Left forelimb (tissue), 1 donor: ENCODE measurements around the gene SETBP1.

ENCODE experiments used
- DNase-seq: peaks from one replicate; pipeline ENCODE4 v3.0.0-alpha.2; 2018; ENCODE audit warnings: low spot score

SETBP1 gene

GRCh38 chr18:44870631-44871502 lies 190.2 kb downstream of the SETBP1 start:
- DNase-seq: no peak

- no peak for DNase-seq
Observed at GRCh38 chr18:44871771-44872170, 191.1 kb downstream of the SETBP1 start.

- no peak for DNase-seq
Observed at GRCh38 chr18:44876024-44876423, 195.3 kb downstream of the SETBP1 start.

- no peak for DNase-seq
Observed at GRCh38 chr18:44876755-44877154, 196.1 kb downstream of the SETBP1 start.

GRCh38 chr18:44878335-44878734 lies 197.6 kb downstream of the SETBP1 start:
- no peak for DNase-seq

- no peak for DNase-seq
Observed at GRCh38 chr18:44880170-44880569, 199.5 kb downstream of the SETBP1 start.

- DNase-seq: no peak
Observed at GRCh38 chr18:44881461-44882162, 200.9 kb downstream of the SETBP1 start.

- DNase-seq: no peak
Observed at GRCh38 chr18:44882163-44882868, 201.6 kb downstream of the SETBP1 start.

- no peak for DNase-seq
Observed at GRCh38 chr18:44883671-44884070, 203.0 kb downstream of the SETBP1 start.

- DNase-seq: no peak
Observed at GRCh38 chr18:44884431-44884830, 203.7 kb downstream of the SETBP1 start.

GRCh38 chr18:44885507-44885906 lies 204.8 kb downstream of the SETBP1 start:
- DNase-seq: no peak

GRCh38 chr18:44887227-44887631 lies 206.5 kb downstream of the SETBP1 start:
- no peak for DNase-seq

- DNase-seq: no peak
Observed at GRCh38 chr18:44889111-44889510, 208.4 kb downstream of the SETBP1 start.

- no peak for DNase-seq
Observed at GRCh38 chr18:44893045-44893706, 212.5 kb downstream of the SETBP1 start.

GRCh38 chr18:44893966-44894365 lies 213.3 kb downstream of the SETBP1 start:
- no peak for DNase-seq

GRCh38 chr18:44895176-44895798 lies 214.6 kb downstream of the SETBP1 start:
- no peak for DNase-seq

- no peak for DNase-seq
Observed at GRCh38 chr18:44896846-44897245, 216.2 kb downstream of the SETBP1 start.

GRCh38 chr18:44897411-44897810 lies 216.7 kb downstream of the SETBP1 start:
- no peak for DNase-seq

GRCh38 chr18:44897816-44898215 lies 217.1 kb downstream of the SETBP1 start:
- DNase-seq: no peak

GRCh38 chr18:44898498-44898897 lies 217.8 kb downstream of the SETBP1 start:
- no peak for DNase-seq

- DNase-seq: no peak
Observed at GRCh38 chr18:44899832-44900231, 219.1 kb downstream of the SETBP1 start.

- no peak for DNase-seq
Observed at GRCh38 chr18:44900627-44901026, 219.9 kb downstream of the SETBP1 start.
